Vagina (tissue), 2 donors: Measurements from ENCODE around the gene PPARGC1A.

Experiments used
- CTCF ChIP-seq, 3 experiments: fragments of 450-650 bp in 2 of 3; fragments of 200-600 bp in 1 of 3; sonication (generic) in 1 of 3; IDR thresholded peaks; one replicate each; pipeline ENCODE4 v1.5.1; 2017 to 2019; ENCODE audit warnings: antibody characterized with exemption in 3 of 3, mild to moderate bottlenecking in 2 of 3, moderate library complexity in 2 of 3
- POLR2A ChIP-seq, 2 donors: fragments of 450-650 bp; IDR thresholded peaks; one replicate each; pipeline ENCODE4 v1.6.1; 2017; ENCODE audit warnings: antibody characterized with exemption in 2 of 2, mild to moderate bottlenecking in 2 of 2, moderate library complexity in 2 of 2
- POLR2AphosphoS5 ChIP-seq, 2 donors: sonication (generic); formaldehyde crosslinking; IDR thresholded peaks; one replicate each; pipeline ENCODE4 v1.9.0; 2017; ENCODE audit warnings: antibody characterized with exemption in 2 of 2, mild to moderate bottlenecking in 2 of 2, low read depth in 1 of 2; ENCODE audit not compliant: insufficient read depth in 1 of 2

- TF ChIP-seq POLR2A (IDR thresholded peaks at IDR 0.05) (no peak), CTCF (IDR thresholded peaks at IDR 0.05) (no peak), POLR2AphosphoS5 (IDR thresholded peaks at IDR 0.05; ENCODE audit: insufficient read depth in 1 of 2, low read depth in 1 of 2) (no peak)
Measured at GRCh38 chr4:23889391-23889790, 456 bp downstream of the PPARGC1A start.
